NCI-H345 treated with DMSO at 0.1 percent for 48 hours (cell line): Measurements from ENCODE around the gene RBM23.
A peak's percentile ranks its signal among the peaks of the same experiment; 100 is the strongest.
"Not testable (repeated sequence)": the region's sequence is repeated elsewhere in the genome, so short reads cannot be mapped to it uniquely, and the experiment has no call there.

Experiments used
- DNase-seq: peaks from one replicate; lab custom pipeline; 2025; ENCODE audit not compliant: unreplicated experiment; lab: John Stamatoyannopoulos, UW

The RBM23 gene

GRCh38 chr14:22919601-22919921, 612 bp upstream of the RBM23 start:
- DNase-seq: no peak

- no peak for DNase-seq
Observed at GRCh38 chr14:22915886-22916521, 2.9 kb downstream of the RBM23 start.

DNA sequence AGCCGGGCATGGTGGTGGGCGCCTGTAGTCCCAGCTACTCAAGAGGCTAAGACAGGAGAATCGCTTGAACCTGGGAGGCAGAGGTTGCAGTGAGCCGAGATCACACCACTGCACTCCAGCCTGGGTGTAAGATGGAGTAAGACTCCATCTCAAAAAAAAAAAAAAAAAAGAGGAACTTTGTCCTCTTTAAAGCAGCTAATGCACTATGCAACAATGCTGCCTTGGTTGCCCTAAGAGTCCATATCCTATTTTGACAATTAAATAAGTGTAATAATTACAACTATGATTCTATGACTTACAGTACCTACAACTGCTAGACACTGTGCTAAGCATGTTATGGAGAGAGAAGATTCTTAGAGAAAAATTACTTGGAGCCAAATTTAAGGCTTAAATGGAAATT, 4.1 kb downstream of the RBM23 start:
- DNase-seq: not testable (repeated sequence)

GRCh38 chr14:22910916-22911315, 8.0 kb downstream of the RBM23 start:
- no peak for DNase-seq

DNA sequence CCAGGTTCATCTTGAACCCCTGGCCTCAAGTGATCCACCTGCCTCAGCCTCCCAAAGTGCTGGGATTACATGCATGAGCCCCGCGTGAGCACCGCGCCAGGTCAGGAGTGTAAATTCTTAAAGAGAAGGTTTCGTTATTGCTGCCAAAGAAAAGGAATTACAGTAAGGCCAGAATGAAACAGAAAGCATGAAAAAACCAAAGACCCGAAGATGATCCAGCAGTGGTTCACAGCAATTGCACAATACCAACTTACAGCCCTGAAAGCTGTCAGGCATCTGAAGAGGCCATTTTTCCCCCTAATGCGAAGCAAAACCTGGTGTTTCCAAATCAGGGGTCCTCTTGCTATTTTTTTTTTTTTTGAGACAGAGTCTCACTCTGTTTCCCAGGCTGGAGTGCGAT, 10.3 kb downstream of the RBM23 start:
- DNase-seq: no peak

- DNase-seq: no peak
Observed at GRCh38 chr14:22907429-22907828, 11.5 kb downstream of the RBM23 start.

DNA sequence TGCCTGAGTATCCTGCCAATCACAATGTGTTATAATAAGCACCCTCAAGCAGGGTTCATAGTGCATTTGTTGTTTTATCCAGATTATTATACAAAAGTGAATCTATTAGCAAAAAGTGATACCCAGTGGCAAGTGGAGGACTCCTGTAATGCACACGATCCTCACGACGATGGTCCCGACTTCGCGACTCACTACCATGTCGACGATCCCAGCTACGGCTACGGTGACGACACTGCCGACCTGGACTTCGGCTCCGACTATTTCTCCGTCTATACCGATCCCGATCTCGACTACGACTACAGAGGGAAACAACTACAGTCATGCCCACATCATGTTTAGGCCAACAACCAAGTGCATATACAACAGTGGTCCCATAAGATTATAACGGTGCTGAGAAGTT, 12.9 kb downstream of the RBM23 start:
- DNase-seq: no peak

GRCh38 chr14:22905627-22906026, 13.3 kb downstream of the RBM23 start:
- DNase-seq: no peak

GRCh38 chr14:22903742-22904087, 15.2 kb downstream of the RBM23 start:
- no peak for DNase-seq

GRCh38 chr14:22901799-22902198, 17.1 kb downstream of the RBM23 start:
- no peak for DNase-seq

- peak; percentile 56 for DNase-seq
Observed at GRCh38 chr14:22900081-22900799, 18.7 kb downstream of the RBM23 start.

DNA sequence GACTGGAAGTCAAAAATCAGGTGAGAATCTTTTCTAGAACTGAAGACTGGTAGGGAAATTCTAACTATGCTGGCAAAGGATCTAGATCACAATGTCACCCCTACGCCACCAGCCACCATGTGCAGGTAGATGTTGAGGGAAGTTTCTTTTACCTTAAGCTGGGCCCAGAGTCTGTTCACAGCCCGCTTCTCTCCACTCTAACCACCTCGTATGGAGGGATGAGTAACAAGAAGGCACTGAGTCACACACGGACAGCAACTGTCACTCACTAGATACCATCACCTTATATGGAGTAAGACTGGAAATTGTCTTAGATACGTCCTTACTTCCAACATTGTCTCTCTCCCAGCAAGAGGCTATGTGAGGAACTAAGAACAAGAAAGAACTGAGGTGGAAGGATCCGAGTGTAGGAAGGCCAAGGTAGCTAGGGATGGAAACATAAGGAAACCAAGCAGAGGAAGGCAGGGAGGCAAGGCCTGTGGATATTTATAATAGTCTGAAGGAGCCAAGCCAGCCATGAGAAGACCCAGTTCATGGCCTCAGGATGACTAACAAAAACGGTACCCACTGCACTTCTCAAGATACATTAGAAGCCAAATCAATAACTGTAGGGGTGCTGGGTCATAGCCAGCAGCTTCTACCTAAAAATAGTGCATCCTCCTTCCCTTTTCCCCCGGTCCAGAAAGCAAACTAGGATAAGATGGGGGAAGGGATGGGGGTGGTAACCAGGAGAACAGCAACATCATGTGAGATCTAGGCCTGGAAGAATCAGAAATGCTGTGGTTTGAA, 20.5 kb downstream of the RBM23 start:
- no peak for DNase-seq

DNA sequence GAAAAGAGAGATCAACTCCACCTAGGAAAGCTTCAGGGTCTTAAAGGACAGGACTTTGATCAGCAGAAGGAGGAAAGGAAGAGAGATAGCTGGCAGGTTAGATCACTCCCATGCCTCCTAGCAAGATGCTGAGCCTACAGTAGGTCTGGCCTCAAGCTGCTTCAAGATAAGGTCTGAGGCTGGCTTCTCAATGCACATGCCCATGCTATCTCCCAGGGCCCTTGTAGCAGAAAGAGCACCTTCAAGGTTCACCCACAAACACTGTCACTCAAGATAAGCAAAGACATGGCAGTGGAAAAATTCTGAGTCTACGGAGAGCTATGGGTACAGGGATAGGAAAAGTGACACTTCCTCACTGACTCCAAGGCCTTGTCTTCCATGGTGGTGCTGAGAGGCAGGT, 21.6 kb downstream of the RBM23 start:
- no peak for DNase-seq

GRCh38 chr14:22896760-22897159, 22.2 kb downstream of the RBM23 start:
- no peak for DNase-seq

- DNase-seq: no peak
Observed at GRCh38 chr14:22896356-22896755, 22.6 kb downstream of the RBM23 start.

- DNase-seq: no peak
Observed at GRCh38 chr14:22895402-22895801, 23.5 kb downstream of the RBM23 start.

GRCh38 chr14:22893706-22894105, 25.2 kb downstream of the RBM23 start:
- DNase-seq: no peak

DNA sequence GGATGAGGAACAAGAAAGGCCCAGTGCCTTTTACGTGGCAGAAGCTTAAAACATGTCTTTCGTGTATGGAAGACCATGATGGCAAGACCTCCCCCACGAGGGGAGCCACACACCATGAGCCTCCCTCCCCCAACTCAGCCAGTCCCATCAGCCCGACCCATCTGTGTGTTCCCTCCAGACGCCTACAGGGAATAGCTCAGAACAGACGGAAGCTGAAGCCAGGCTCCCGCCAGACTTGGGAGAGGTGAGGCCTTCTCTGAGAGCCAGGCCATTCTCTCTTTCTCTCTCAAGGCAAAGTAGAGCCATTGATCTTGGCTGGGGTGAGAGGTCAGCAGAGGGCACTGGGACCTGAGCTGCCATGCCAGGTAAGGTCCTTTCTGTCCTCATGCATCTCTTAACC, 26.5 kb downstream of the RBM23 start:
- DNase-seq: no peak

GRCh38 chr14:22890416-22890815, 28.5 kb downstream of the RBM23 start:
- no peak for DNase-seq

GRCh38 chr14:22888662-22889061, 30.3 kb downstream of the RBM23 start:
- DNase-seq: no peak

DNA sequence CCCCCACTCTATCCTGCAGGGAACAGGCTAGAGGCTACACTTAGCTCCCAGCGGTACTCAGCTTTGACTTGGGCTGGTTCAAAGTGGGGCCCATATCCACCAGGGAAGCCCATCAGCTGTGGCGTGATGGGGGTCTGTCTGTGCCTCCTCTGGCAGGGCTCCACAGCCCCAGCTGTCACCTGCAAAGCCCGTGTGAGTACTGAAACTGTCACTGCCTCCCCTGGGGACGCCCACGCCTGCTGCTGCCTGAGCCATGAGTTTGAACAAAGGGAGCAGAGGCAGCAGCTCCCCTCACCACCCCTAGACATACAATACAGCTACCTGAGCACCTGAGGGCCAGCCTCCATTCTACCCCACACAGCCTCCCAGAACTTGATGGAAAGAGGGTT, 31.0 kb downstream of the RBM23 start:
- DNase-seq: no peak

DNA sequence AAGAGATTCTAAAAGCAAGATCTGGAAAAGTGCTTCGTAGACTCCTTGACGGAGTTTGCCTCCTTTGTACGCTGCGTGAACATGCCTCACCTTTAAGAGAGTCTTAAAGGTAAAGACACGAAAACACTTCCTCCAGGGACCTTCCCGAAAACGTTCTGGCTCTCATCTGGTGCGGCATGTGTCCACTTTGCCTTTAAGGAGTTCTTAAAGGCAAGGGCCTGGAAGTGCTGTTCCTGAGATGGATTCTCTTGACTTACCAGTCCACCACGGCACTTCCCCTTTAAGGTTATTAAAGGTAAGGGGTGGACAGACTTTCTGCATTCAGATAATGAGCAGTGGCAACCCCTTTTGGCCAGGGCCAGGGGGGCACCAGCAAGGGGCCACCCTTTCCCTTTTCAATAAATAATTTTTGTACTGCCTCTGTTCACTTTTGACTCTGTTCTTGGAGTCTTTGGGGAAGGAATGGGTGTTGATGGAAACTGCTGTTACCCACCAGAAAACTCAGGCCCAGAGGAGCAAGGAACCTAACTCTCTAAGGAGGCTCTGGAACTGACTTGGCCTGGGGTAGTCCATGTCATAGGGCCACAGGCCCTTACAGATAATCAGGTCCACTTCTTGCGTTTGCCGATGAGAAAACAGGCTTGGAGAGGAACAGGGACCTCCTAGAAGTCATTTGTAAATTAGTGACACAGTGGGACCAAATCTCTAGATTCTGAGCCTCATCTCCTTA, 31.5 kb downstream of the RBM23 start:
- no peak for DNase-seq
